Retinal pigment epithelial cell (primary cell): ENCODE measurements around the gene ALDH1A1.

Source experiments
- DNase-seq: peaks from one replicate; pipeline ENCODE4 v3.0.0-alpha.2; 2010; ENCODE audit warnings: low read depth
- H3K4me3 ChIP-seq: 2 replicates; pipeline ENCODE4 v1.5.1; 2011; ENCODE audit warnings: mild to moderate bottlenecking, low read length, control low read depth, moderate library complexity
- TF ChIP-seq, protein P1 (sequence below): conservative IDR thresholded peaks from 2 replicates; pipeline ENCODE4 v1.5.1; 2011; ENCODE audit warnings: low read depth, low read length, control low read depth, inconsistent platforms

The ALDH1A1 gene

DNA sequence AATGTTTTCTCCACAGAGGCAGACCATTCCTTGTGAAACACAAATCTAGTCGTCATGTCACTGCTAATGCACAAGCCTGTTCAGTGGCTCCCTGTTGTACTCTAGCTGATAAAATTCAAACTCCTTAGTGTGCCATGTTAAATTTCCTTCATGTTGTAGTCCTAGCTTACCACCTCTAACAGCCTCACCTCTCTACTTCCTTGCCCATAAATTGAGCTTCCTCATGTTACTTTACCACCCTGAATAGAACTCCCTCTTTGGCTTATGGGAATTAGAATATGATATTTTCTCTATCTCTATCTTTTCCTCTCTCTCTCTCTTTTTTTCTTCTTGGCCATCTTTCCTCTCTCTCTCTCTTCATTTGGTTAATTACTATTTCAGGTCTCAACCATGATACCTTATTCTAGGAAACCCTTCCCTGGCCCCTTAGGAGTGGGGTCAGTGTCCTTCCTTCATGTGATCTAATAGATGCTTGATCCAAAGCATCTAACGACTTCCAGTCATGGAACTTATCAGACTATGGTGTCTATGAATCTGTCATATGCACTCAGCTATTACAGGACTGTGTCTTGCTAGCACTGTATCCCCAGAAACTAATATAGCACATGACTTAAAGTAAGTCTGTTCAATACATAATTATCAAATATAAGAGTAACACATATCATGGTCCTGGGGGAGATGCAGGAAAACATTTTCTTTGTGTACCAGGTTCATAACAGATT, 31.5 kb upstream of the ALDH1A1 start:
- no peak for DNase-seq
- TF ChIP-seq, protein P1, sequence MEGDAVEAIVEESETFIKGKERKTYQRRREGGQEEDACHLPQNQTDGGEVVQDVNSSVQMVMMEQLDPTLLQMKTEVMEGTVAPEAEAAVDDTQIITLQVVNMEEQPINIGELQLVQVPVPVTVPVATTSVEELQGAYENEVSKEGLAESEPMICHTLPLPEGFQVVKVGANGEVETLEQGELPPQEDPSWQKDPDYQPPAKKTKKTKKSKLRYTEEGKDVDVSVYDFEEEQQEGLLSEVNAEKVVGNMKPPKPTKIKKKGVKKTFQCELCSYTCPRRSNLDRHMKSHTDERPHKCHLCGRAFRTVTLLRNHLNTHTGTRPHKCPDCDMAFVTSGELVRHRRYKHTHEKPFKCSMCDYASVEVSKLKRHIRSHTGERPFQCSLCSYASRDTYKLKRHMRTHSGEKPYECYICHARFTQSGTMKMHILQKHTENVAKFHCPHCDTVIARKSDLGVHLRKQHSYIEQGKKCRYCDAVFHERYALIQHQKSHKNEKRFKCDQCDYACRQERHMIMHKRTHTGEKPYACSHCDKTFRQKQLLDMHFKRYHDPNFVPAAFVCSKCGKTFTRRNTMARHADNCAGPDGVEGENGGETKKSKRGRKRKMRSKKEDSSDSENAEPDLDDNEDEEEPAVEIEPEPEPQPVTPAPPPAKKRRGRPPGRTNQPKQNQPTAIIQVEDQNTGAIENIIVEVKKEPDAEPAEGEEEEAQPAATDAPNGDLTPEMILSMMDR, result no peak
- no peak overlapping the region for H3K4me3 ChIP-seq

DNA sequence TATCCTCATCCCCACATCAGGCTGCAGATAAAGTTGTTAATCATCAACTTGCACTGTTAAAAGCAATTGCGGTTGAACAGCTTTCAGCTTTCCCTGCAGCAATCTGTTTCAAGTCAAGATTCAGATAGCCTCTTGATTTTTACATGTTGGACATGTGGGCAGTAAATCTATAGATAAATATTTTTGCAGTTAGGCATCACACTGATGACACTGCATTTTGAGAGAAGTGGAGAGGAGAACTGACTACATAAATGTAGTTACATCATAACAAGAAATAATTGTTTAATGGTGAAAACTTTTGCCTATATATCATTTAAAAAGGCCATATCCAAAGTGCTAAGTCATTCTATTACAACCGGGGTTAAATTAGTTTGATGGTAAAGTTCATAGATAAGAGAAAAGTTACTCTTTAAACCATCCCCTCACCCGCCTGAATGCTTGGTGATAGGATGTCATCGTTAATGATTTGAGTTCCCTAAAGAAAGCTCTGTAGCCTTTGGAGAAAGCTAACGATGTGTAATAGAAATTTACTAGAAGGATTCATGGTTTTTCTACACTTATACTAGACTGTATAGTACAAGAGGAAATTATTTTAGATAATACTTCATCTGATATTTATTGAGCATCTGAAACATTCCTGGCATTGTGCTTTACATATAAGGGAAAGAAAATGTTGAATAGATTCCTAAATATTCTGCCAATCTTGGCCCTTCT, 30.8 kb upstream of the ALDH1A1 start:
- TF ChIP-seq, protein P1, result no peak
- H3K4me3 ChIP-seq, result no peak overlapping the region
- DNase-seq, result no peak

DNA sequence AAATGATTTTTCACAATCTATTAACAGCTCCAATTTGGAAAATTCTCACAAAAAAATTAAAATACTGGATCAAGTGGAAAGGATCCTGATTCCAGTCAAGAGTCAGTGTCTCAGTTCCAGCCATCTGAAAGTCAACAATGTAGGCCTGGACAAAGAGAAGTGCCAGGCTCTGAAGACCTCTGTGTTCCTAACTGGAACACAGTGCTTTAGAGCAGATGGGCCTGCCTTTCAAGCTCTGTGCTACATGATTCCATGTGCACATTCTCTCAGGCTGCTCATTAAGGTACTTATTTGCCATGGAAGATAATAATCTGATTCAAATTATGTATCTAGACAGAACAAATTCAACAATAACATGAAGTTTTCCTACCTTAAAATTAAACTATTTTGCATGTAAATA, 30.2 kb upstream of the ALDH1A1 start:
- TF ChIP-seq, protein P1, result no peak
- DNase-seq, result no peak
- no peak overlapping the region for H3K4me3 ChIP-seq

DNA sequence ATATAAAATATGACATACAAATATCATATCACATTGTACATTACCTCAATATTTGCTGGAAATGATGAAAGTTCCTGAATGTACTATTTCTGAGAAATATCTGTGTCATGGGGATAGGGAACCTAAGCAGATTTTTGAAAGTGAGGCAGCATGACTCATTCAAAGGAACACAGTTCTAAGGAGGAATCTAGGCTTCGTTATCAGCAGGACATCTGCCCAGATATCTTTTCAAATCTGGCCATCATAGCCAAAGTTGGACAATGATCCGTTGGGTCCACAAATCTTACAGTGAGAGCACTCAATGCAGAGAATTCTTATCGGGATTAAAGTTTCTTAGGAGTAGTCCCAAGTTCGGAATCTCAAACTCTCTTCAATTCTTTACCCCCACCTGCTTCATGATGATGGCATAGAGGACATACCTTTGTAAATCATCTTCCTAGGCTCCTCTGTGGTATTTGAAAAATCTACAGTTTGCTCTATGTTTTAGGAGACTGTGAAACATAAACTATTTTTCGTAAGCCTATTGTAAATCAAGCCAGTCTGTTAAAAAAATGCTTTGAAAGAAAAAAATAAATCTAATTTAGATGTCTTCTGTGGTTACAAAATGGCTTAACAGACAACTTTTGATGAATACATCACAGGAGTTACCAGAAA, 29.4 kb upstream of the ALDH1A1 start:
- no peak for DNase-seq
- no peak overlapping the region for H3K4me3 ChIP-seq
- TF ChIP-seq, protein P1, result no peak

DNA sequence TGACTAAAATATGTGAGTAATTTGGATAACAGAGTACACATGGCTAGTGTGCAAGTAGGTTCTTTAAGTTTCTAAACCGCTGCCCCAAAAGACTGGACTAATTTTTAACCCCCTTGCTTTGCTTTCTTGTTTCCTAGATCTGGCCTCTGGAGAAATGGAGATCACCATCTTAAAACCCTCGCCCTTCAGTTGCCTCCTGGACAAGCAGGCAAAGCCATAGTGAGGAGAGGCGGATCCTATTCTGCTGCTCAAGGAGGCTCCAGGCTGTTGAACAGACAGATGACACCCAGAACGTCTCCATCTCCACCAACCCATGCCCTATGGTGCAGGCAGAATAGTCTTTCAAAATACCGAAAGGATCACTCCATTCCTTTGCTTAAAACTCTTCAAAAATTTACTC, 28.6 kb upstream of the ALDH1A1 start:
- TF ChIP-seq, protein P1, result no peak
- no peak overlapping the region for H3K4me3 ChIP-seq
- no peak for DNase-seq

DNA sequence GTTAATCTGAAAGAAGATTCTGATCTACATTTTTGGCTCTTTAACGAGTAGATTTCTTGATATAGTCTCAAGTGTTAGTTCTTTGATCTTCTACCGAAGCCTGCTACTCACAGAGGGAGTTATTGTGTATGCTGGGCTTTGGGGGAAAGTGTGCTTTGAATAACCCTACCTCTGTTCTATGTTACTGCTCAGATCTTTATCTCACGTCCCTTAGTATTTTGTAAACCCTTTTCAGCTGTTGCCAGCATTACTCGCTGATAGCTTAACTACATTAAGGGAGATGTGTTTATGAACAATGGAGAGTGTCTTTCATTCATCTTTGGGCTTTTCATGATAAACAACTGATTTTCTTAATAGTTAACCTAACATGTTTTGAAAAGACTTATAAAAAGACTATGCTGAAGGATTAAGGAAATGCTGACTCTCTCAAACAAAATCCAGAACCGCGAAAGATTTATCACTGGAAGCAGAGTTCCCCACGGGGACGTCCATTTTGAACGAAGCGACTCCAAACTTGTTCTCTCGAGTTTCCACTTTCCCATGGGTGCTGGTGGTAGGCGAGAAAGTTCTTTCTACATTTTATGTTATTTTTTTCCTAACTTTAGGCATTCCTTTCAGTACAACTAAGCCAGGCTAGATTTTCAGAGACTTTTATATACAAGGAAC, 27.9 kb upstream of the ALDH1A1 start:
- DNase-seq, result no peak
- no peak overlapping the region for H3K4me3 ChIP-seq
- TF ChIP-seq, protein P1, result no peak
